Measurements from ENCODE around the gene CCN2.

CCN2 gene

GRCh38 chr6:131952886-131953509 is 1.8 kb upstream of the CCN2 start:
- no CpG with 5 or more reads among the region's 4 CpGs for WGBS (ENCODE audit: extremely low coverage, insufficient coverage, insufficient read length)
- peak overlapping the region; percentile 1 for H3K18ac ChIP-seq (ENCODE audit: low read length)
- H3K79me1 ChIP-seq (ENCODE audit: low read length): peaks cover 11% of the 10 kb centered on the region
- H3K4me1 ChIP-seq (ENCODE audit: control insufficient read depth in 1 of 2, insufficient read depth in 2 of 2, low read length in 2 of 2): peaks cover 7 to 21% of the 10 kb centered on the region in 2 experiments
- no peak overlapping the region for H3K27ac ChIP-seq (ENCODE audit: low read depth, low read length)
- H2AFZ ChIP-seq (ENCODE audit: insufficient read depth, low read length, poor library complexity): no peak overlapping the region
- no peak for DNase-seq
- H3K79me2 ChIP-seq (ENCODE audit: control insufficient read depth, insufficient read depth, low read length, poor library complexity): peaks cover 5% of the 10 kb centered on the region
- H2BK12ac ChIP-seq (ENCODE audit: low read length): peak overlapping the region; percentile 50
- H3K36me3 ChIP-seq (ENCODE audit: control insufficient read depth in 1 of 2, insufficient read depth in 2 of 2, low read length in 2 of 2): peaks cover 2 to 10% of the 10 kb centered on the region in 2 experiments
- peak overlapping the region; percentile 16 for H2AK5ac ChIP-seq (ENCODE audit: low read length)
- no peak overlapping the region for H3K23ac ChIP-seq (ENCODE audit: low read length)
- peak overlapping the region; percentile 30 for H2BK120ac ChIP-seq (ENCODE audit: insufficient read depth, low read length, poor library complexity)
- no peak overlapping the region for H3K4me2 ChIP-seq (ENCODE audit: low read length)
- no peak overlapping the region for H4K91ac ChIP-seq (ENCODE audit: low read depth, low read length)
- H3K4me3 ChIP-seq (ENCODE audit: low read depth, low read length): no peak overlapping the region
- peak overlapping the region; percentile 7 for H2BK5ac ChIP-seq (ENCODE audit: low read depth, low read length, poor library complexity)
- no peaks in the 10 kb centered on the region for H3K27me3 ChIP-seq (ENCODE audit: insufficient read depth, low read length)
- H3K9ac ChIP-seq (ENCODE audit: low read length): no peak overlapping the region
- no peak overlapping the region for H4K8ac ChIP-seq (ENCODE audit: low read depth, low read length)
- H4K12ac ChIP-seq (ENCODE audit: low read depth, low read length): no peak overlapping the region
- H3K9me3 ChIP-seq (ENCODE audit: insufficient read depth, low read depth, low read length): no peaks in the 10 kb centered on the region
- H3K4ac ChIP-seq (ENCODE audit: low read depth, low read length): no peak overlapping the region
- no peak overlapping the region for H3K14ac ChIP-seq (ENCODE audit: low read length)

DNA sequence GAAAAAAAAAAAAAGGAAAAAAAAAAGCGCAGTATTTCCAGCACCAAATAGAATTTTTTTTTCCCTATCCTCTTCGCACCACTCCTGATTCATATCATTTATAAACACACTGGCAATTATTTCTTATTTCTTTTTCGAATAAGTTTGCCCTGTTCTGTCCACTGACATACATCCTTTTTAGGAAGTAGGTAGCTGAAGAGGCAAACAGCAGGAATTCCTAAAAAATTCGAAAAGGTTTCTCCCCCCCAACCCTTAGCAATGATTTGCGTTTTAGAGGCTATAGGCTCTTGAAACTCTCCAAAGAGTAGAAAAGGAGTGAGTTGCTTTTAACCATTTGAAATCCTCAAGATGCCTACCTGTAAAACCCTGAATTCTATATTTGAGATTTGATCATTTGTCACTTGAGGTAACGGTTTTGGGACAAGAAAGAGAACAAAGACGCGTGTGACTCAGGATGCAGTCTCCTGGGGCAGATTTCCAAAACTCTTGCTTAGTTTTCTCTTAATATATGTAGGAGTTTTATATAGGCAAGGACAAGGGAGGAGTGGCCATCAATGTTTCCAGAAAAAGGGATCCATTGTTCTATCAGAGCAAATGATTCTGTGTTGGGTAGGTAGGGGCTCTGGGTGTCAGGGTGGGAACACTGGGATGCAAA is 531 bp upstream of the CCN2 start:
- peaks cover 11% of the 10 kb centered on the region for H3K79me1 ChIP-seq (ENCODE audit: low read length)
- WGBS (ENCODE audit: extremely low coverage, insufficient coverage, insufficient read length): no CpG with 5 or more reads among the region's 8 CpGs
- H3K4me3 ChIP-seq (ENCODE audit: low read depth, low read length): no peak overlapping the region
- peak overlapping the region; percentile 29 for H3K27ac ChIP-seq (ENCODE audit: low read depth, low read length)
- H2BK12ac ChIP-seq (ENCODE audit: low read length): peak overlapping the region; percentile 73
- peaks cover 2 to 10% of the 10 kb centered on the region in 2 experiments for H3K36me3 ChIP-seq (ENCODE audit: control insufficient read depth in 1 of 2, insufficient read depth in 2 of 2, low read length in 2 of 2)
- H4K8ac ChIP-seq (ENCODE audit: low read depth, low read length): no peak overlapping the region
- no peak overlapping the region for H3K4ac ChIP-seq (ENCODE audit: low read depth, low read length)
- no peak overlapping the region for H3K23ac ChIP-seq (ENCODE audit: low read length)
- no peak overlapping the region for H2BK5ac ChIP-seq (ENCODE audit: low read depth, low read length, poor library complexity)
- peaks cover 7 to 21% of the 10 kb centered on the region in 2 experiments for H3K4me1 ChIP-seq (ENCODE audit: control insufficient read depth in 1 of 2, insufficient read depth in 2 of 2, low read length in 2 of 2)
- H2AFZ ChIP-seq (ENCODE audit: insufficient read depth, low read length, poor library complexity): no peak overlapping the region
- H2AK5ac ChIP-seq (ENCODE audit: low read length): no peak overlapping the region
- H3K9ac ChIP-seq (ENCODE audit: low read length): no peak overlapping the region
- peaks cover 5% of the 10 kb centered on the region for H3K79me2 ChIP-seq (ENCODE audit: control insufficient read depth, insufficient read depth, low read length, poor library complexity)
- H3K18ac ChIP-seq (ENCODE audit: low read length): no peak overlapping the region
- H3K9me3 ChIP-seq (ENCODE audit: insufficient read depth, low read depth, low read length): no peaks in the 10 kb centered on the region
- H4K91ac ChIP-seq (ENCODE audit: low read depth, low read length): peak overlapping the region; percentile 63
- peak overlapping the region; percentile 49 for H3K4me2 ChIP-seq (ENCODE audit: low read length)
- no peak overlapping the region for H4K12ac ChIP-seq (ENCODE audit: low read depth, low read length)
- H3K14ac ChIP-seq (ENCODE audit: low read length): no peak overlapping the region
- no peaks in the 10 kb centered on the region for H3K27me3 ChIP-seq (ENCODE audit: insufficient read depth, low read length)
- H2BK120ac ChIP-seq (ENCODE audit: insufficient read depth, low read length, poor library complexity): peak overlapping the region; percentile 65
- DNase-seq: no peak

- H4K12ac ChIP-seq (ENCODE audit: low read depth, low read length): no peak overlapping the region
- peaks cover 11% of the 10 kb centered on the region for H3K79me1 ChIP-seq (ENCODE audit: low read length)
- no peak overlapping the region for H4K91ac ChIP-seq (ENCODE audit: low read depth, low read length)
- peak overlapping the region; percentile 91 for H3K9ac ChIP-seq (ENCODE audit: low read length)
- no peak overlapping the region for H2BK120ac ChIP-seq (ENCODE audit: insufficient read depth, low read length, poor library complexity)
- no peak overlapping the region for H2BK12ac ChIP-seq (ENCODE audit: low read length)
- peak overlapping the region; percentile 81 for H3K4me3 ChIP-seq (ENCODE audit: low read depth, low read length)
- H3K18ac ChIP-seq (ENCODE audit: low read length): peak overlapping the region; percentile 100
- peak overlapping the region; percentile 71 for H3K27ac ChIP-seq (ENCODE audit: low read depth, low read length)
- peak overlapping the region; percentile 1 for H3K14ac ChIP-seq (ENCODE audit: low read length)
- peaks cover 7 to 19% of the 10 kb centered on the region in 2 experiments for H3K4me1 ChIP-seq (ENCODE audit: control insufficient read depth in 1 of 2, insufficient read depth in 2 of 2, low read length in 2 of 2)
- peak overlapping the region; percentile 3 for H2AFZ ChIP-seq (ENCODE audit: insufficient read depth, low read length, poor library complexity)
- no peak overlapping the region for H2AK5ac ChIP-seq (ENCODE audit: low read length)
- H3K4ac ChIP-seq (ENCODE audit: low read depth, low read length): no peak overlapping the region
- H3K79me2 ChIP-seq (ENCODE audit: control insufficient read depth, insufficient read depth, low read length, poor library complexity): peaks cover 5% of the 10 kb centered on the region
- peak; percentile 47 to 60 for DNase-seq
- H2BK5ac ChIP-seq (ENCODE audit: low read depth, low read length, poor library complexity): no peak overlapping the region
- whole genome bisulfite sequencing (ENCODE audit: extremely low coverage, insufficient coverage, insufficient read length): no CpG with 5 or more reads among the region's 42 CpGs
- peak overlapping the region; percentile 41 for H4K8ac ChIP-seq (ENCODE audit: low read depth, low read length)
- H3K23ac ChIP-seq (ENCODE audit: low read length): no peak overlapping the region
- H3K9me3 ChIP-seq (ENCODE audit: insufficient read depth, low read depth, low read length): no peaks in the 10 kb centered on the region
- H3K4me2 ChIP-seq (ENCODE audit: low read length): peak overlapping the region; percentile 71
- peaks cover 2 to 10% of the 10 kb centered on the region in 2 experiments for H3K36me3 ChIP-seq (ENCODE audit: control insufficient read depth in 1 of 2, insufficient read depth in 2 of 2, low read length in 2 of 2)
- no peaks in the 10 kb centered on the region for H3K27me3 ChIP-seq (ENCODE audit: insufficient read depth, low read length)
Measured at GRCh38 chr6:131949909-131950766, 1.0 kb downstream of the CCN2 start.

GRCh38 chr6:131949620-131949908 is 1.6 kb downstream of the CCN2 start:
- H3K23ac ChIP-seq (ENCODE audit: low read length): no peak overlapping the region
- no peak overlapping the region for H2BK5ac ChIP-seq (ENCODE audit: low read depth, low read length, poor library complexity)
- no CpG with 5 or more reads among the region's 3 CpGs for WGBS (ENCODE audit: extremely low coverage, insufficient coverage, insufficient read length)
- no peak overlapping the region for H2AFZ ChIP-seq (ENCODE audit: insufficient read depth, low read length, poor library complexity)
- H3K14ac ChIP-seq (ENCODE audit: low read length): no peak overlapping the region
- H3K27me3 ChIP-seq (ENCODE audit: insufficient read depth, low read length): no peaks in the 10 kb centered on the region
- peaks cover 2 to 10% of the 10 kb centered on the region in 2 experiments for H3K36me3 ChIP-seq (ENCODE audit: control insufficient read depth in 1 of 2, insufficient read depth in 2 of 2, low read length in 2 of 2)
- H3K9ac ChIP-seq (ENCODE audit: low read length): no peak overlapping the region
- no peak overlapping the region for H3K4ac ChIP-seq (ENCODE audit: low read depth, low read length)
- no peak overlapping the region for H4K91ac ChIP-seq (ENCODE audit: low read depth, low read length)
- no peak overlapping the region for H2AK5ac ChIP-seq (ENCODE audit: low read length)
- peaks cover 5% of the 10 kb centered on the region for H3K79me2 ChIP-seq (ENCODE audit: control insufficient read depth, insufficient read depth, low read length, poor library complexity)
- H3K4me3 ChIP-seq (ENCODE audit: low read depth, low read length): peak overlapping the region; percentile 81
- H4K8ac ChIP-seq (ENCODE audit: low read depth, low read length): no peak overlapping the region
- DNase-seq: peak; percentile 71 to 94
- no peak overlapping the region for H2BK12ac ChIP-seq (ENCODE audit: low read length)
- no peak overlapping the region for H4K12ac ChIP-seq (ENCODE audit: low read depth, low read length)
- peak overlapping the region; percentile 71 for H3K4me2 ChIP-seq (ENCODE audit: low read length)
- H2BK120ac ChIP-seq (ENCODE audit: insufficient read depth, low read length, poor library complexity): no peak overlapping the region
- H3K4me1 ChIP-seq (ENCODE audit: control insufficient read depth in 1 of 2, insufficient read depth in 2 of 2, low read length in 2 of 2): peaks cover 7 to 18% of the 10 kb centered on the region in 2 experiments
- no peaks in the 10 kb centered on the region for H3K9me3 ChIP-seq (ENCODE audit: insufficient read depth, low read depth, low read length)
- no peak overlapping the region for H3K27ac ChIP-seq (ENCODE audit: low read depth, low read length)
- H3K18ac ChIP-seq (ENCODE audit: low read length): no peak overlapping the region
- H3K79me1 ChIP-seq (ENCODE audit: low read length): peaks cover 11% of the 10 kb centered on the region

Data from trophoblast cell (in vitro differentiated cells and primary cell).